Ramos (cell line): Measurements from ENCODE around the gene GK.
"Not testable (repeated sequence)": the region's sequence is repeated elsewhere in the genome, so short reads cannot be mapped to it uniquely, and the experiment has no call there.

Source experiments
- in situ Hi-C: fragments of 300-500 bp; cut with MboI; formaldehyde crosslinking; loops from one replicate; pipeline ENCODE4 v1.14.3; 2022; ENCODE audit warnings: low sequenced_read_pairs; ENCODE audit not compliant: unreplicated experiment

The GK gene

DNA sequence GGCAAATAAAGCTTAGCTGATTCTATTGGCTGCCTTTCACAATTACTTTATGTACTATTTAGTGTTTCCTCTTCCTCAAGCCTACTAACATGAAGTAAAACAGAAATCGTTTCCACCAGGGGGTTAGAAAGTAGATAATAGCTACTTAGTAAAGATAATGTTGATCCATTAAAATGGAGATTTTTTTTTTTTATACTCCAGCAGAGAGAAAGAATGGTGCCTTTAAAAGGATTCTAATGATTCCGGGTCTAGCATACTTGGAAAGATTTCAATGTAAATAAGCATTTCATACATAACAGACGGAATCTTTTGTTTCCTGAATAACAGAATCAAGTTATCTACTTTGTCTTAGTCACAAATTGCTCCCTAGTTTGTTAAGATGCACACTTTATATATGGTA lies 37.1 kb downstream of the GK start:
- in situ Hi-C loops = no loop called here

DNA sequence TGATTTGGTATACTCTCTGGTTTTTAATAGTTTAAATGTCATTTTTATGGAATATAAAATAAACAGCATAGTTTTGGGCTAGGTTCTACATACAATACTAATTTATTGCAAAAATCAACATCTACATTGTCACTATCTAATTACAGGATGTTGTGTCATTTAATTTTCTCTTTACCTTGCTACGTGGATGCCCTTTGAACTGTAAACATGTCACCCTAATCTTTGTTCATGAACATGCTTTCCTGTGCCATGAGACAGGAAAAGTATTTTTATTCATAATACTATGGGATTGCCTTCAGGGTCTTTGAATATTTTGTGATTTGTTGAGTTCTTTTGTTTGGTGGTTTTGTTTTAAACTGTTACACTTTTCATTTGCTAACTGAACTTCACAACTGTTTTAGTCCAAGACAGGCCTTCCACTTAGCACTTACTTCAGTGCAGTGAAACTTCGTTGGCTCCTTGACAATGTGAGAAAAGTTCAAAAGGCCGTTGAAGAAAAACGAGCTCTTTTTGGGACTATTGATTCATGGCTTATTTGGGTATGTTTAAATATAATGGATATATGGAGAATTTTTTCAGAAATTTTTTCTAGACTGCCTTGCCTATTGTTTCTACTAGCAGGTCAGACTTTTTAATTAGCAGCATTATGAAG lies 40.9 kb downstream of the GK start:
- in situ Hi-C loops = no loop called here

DNA sequence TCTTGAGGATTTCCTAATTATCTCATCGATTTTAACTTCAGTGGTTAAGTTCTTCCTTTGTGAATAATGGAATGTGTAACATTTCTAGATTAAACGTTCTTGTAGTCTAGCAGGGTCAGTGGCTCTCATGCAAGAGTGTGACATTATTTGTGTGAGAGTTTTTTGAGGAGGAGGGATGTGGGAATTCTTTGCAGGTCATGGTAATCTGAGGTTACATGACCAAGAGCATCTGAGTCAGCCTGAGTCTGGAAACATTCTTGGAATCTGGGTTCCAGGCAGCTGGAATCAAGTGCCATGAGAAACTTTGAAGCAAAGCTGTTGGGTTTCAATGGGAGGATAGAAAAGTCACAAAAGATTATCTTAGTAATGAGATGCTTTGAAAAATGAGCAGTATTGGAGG lies 49.5 kb downstream of the GK start:
- in situ Hi-C loops = loop anchor here (25.0 kb wide), 1 partner anchor 140 kb away; no protein-coding TSS in a partner anchor

DNA sequence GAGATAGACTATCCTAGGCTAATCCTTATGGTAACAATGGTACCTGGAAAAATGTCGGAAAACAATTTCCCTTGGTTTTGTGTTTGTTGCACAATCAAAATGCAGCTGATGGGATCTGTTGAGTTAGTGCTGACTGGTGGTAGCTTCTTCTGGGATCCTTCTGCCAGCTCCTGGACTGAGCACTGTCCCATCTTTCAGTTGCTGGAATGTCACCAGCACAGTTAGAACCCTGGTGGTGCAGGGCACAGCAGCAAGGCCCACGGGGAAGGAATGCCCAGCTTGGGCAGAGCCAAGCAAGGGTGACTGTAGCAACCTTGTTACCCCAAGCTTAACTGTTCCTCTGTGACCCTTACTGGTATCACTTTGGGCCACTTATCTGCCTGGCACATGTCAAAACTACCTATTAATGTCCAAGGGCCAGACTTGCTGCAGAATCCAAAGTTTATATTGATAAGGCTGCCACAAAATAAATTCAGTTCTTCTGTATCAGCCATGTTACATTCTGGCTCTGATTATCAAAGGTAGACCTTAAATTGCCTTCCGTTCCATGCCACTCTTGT lies 53.1 kb downstream of the GK start:
- in situ Hi-C loops = loop anchor here (25.0 kb wide), 1 partner anchor 144 kb away; no protein-coding TSS in a partner anchor

DNA sequence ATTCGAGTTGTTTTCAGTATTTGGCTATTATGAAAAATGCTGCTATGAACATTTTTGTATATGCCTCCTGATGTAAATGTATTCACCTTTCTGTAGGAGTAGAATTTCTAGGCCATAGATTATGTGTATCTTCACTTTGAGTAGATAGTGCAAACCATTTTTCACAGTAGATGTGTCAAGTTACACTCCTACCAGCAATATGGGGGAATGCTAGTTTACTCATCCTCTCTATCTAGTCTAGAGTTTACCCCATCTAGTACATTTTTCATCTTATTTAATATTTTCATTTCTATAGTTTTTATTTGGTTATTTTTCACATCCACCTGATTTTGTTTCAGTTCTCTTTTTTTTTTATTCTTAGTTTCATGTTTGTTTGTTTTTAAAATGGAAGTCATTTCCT lies 59.0 kb downstream of the GK start:
- in situ Hi-C loops = loop anchor here (10.0 to 25.0 kb wide), 2 partner anchors 77 to 150 kb away; no protein-coding TSS in a partner anchor

DNA sequence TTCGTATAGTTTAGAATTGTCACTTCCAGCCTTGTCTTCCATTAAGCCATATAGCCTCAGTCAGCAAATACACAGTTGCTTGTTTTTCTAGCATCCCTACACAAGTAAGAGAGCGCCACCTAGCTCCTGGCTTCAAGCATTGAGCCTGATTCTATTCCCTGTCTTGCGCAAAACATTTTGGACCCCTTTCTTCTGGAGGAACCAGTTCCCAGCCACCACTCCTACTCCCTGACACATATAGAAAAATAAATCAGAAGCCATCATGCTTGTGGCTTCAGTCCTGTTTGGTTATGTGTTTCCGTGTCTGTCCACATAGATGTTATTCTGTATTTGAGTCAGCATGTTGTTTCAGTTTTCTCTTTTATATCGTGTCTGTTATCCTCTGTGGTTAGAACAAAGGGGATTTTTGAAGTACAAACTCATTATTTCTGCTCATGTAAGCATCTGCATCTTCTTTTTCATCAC lies 59.9 kb downstream of the GK start:
- in situ Hi-C loops = loop anchor here (10.0 to 25.0 kb wide), 2 partner anchors 78 to 151 kb away; no protein-coding TSS in a partner anchor

DNA sequence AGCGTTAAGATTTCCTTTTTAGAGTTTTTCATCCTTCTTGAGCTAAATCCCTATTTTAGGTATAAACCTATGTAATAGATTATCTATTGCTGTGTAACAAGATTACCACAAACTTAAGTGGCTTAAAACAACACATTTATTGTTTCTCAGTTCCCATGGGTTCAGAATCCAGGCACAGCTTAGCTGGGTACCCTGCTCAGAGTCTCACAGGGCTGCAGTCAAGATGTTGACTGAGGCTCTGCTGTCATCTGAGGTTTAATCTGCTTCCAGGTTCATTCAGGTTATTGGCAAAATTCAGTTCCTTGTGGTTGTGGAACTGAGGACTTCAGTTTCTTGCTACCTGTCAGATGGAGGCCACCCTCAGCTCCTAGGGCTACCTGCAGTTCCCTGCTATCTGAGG lies 60.9 kb downstream of the GK start:
- in situ Hi-C loops = loop anchor here (10.0 to 25.0 kb wide), 2 partner anchors 79 to 152 kb away; no protein-coding TSS in a partner anchor

DNA sequence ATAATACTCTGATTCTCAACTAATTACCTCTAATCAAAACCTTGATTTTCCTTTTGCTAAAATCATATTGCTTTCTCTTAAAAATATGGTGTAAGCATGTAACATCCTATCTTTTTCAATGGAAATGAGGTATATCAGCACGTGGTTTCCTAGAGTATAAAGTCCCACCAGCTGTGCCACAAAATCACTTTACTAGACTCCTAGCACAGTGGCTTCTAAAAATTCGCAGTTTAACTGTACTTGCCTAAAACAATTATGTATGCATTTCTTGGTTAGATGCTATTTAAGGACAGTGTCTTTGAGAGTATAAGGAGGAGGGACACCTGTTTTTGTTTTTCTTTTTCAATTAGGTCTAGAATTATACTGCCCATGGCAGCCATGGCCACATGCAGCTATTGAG lies 62.8 kb downstream of the GK start:
- in situ Hi-C loops = loop anchor here (10.0 to 25.0 kb wide), 2 partner anchors 81 to 154 kb away; no protein-coding TSS in a partner anchor

DNA sequence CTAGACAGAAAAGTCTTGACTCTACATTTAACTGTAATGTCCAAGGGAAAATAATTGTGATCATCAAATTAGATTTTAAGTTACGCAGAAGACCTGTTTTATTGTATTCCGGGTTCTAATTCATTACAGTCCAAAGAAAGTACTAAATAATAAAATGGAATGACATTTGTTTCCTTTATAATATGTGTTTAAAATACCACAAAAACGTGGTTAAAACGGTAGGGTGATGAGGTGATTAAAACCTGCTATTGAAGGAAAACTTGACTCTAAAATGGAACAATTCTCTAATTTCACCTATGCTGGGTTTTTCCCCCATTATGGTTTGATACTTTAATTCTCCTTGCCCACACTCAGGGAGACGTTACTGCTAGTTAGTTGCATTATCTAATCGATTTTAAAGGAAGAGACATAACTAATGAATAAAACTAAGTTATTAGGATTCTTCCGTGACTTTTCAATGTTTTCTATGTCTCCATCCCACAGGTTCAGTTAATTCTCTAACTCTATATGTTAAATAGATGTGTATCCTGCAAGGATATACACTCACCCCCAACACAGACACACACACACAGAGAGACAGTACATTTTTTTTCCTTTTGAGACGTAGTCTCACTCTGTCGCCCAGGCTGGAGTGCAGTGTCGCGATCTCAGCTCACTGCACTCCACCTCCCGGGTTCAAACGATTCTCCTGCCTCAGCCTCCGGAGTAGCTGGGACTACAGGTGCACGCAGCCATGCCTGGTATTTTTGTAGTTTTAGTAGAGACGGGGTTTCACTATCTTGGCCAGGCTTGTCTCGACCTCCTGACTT lies 80.8 kb downstream of the GK start:
- in situ Hi-C loops = no loop called here

DNA sequence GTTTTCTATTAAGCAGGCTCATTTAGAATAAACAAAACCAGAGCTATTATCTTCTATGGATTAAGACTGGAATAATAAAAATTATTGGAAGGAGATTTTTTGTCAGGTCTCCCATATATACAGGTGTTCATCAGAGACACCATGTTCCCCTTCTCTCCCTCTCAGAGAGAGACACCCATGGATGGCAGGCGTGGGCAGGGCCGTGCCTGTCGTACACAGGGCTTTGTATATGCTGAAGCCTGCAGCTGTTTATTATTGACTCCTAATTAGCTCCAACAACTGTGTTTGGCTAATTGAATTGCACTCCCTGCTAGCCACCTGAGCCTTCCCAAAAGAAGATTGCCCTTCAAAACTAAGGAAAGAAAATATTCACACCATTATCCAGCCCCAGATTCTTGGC lies 81.6 kb downstream of the GK start:
- in situ Hi-C loops = no loop called here

DNA sequence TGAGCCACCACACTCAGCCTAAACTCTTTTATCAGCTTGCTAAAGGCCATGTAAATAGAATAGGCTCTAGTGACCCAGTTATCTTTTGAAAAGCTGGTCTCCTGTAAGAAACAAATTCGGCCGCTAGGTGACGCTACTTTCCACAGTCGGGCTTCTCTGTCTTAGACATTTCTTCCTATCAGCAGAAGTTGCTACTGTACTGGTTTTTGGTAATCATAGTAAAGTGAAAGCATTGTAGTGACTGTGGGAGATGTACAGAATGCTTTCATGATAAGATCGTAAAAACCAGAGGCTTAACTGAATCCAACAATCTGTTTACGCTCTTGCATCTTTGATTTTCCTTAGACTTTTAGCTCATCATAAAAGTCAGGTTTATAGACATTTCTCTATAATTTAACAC lies 82.6 kb downstream of the GK start:
- in situ Hi-C loops = no loop called here

DNA sequence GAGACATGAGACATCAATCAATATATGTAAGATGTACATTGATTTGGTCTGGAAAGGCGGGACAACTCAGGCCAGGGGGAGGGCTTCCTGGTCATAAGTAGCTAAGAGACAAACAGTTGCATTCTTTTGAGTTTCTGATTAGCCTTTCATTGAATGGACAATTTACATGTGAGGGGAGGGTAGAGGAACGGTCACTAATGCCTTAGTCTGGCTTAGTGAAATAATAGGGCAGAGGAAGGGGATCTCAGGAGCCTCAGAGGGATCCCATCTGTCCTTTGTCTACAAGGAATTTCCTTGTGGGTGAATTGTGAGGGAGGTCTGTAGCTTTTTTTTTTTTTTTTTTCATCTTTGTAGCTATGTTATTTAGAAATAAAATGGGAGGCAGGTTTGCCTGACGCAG lies 88.3 kb downstream of the GK start:
- in situ Hi-C loops = no loop called here

DNA sequence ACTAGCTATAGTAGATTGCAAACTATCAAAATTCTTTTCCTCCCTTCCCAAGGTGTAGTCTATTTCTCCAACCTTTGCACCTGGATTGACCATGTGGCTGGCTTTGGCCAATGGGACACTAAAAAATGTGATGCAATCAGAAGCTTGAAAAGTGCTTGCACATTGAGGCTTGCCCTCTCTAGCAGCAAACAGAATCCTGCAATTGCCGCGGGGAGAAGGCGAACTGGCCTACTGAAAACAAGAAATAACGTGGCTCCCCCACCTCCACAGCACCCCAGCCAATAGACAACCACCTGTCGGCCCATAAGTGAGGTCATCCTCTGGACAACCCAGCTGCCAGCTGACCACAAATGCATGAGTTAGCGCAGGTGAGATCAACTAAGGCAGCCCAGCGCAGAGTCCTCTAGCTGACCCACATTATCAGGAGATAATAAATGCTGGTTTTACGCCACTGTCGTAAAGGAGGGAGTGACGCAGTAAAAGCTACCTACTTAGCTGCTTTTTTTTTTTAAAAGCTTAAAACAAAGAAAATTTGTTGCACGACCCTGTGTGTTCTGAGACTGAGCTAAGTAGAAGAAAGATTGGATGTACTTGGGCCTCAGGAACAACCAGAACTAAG lies 95.2 kb downstream of the GK start:
- in situ Hi-C loops = no loop called here

DNA sequence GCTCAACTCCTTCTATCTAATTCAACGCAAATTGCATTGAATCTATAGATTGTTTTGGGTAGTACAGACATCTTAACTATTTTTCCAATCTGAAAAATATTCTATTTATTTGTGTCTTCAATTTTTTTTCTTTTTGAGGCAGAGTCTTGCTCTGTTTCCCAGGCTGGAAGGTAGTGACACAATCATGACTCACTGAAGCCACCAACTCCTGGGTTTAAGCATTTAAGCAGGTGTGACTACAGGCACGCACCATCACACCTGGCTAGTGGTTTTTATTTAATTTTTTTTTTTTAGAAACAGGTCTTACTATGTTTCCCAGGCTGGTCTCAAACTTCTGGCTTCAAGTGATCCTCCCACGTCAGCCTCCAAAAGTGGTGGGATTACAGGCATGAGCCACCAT lies 98.3 kb downstream of the GK start:
- in situ Hi-C loops = no loop called here

DNA sequence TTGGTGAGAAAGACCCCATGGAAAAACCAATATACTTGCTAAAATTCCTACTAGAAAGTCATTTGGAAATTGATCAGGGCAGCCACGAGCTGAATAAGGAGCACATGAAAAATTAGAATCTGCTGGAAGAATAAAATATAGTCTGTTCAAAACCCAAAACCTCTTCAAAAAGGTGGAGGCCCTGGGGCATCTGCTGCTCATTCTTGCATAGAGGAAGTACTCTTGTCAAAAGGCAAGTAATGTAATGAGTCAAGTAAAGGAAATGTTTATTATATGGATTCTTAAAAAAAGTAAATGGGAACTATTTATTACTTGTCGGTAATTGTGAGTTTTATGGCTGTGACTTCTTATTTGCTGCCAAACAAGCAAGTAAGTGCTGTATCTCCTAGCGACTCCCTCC lies 109.5 kb downstream of the GK start:
- in situ Hi-C loops = no loop called here

DNA sequence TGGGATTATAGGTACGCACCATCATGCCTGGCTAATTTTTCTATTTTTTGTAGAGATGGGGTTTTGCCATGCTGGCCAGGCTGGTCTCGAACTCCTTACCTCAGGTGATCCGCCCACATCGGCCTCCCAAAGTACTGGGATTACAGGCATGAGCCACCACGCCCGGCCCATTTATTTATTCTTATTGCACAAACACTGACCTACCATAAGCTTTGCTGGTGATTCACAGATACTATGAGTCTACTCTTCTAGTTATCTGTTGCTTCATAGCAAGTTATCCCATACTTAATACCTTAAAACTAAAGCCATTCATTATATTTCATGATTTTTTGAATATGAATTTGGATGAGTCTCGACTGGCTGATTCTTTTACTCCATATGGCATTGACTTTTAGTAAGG lies 120.5 kb downstream of the GK start:
- in situ Hi-C loops = not testable (repeated sequence)

DNA sequence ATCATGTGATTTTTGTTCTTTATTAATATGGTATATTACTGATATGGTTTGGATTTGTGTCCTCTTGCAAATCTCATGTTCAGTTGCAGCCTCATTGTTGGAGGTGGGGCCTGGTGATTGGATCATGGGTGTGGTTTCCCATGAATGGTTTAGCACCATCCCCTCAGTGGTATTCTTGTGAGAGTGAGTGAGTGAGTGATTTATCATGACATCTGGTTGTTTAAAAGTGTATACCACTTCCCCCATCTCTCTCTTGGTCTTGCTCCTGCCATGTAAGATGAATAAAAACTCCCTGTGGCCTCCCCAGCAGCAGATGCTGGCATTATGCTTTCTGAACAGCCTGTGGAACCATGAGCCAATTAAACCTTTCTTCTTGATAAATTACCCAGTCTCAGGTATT lies 124.4 kb downstream of the GK start:
- in situ Hi-C loops = no loop called here

DNA sequence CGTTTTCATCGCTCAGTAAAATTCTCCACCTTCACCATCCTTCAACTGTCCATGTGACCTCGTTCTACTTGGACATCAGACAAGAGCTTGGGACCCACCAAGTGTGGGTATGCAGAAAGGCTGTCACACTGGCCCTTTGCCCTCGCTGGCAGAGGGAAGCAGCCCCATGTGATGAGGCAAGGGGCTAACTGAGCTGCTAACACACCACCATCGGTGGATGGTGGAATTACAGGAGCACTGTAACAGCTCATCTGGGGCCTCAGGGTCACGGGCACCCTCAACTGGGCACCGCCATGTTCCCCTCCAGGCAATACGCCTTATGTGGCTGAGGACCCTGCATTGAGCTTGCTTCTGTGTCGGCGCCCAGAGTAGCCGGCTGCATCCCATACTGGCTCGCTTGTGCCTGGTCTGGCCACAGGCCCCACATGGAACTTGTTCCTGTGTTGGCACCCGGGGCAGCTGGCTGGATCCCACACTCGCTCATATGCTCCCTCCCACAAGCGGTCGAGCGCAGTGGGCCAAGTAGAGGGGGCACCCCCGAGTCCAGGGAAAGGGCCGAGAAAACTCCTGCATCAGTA lies 126.3 kb downstream of the GK start:
- in situ Hi-C loops = no loop called here
